Measurements from ENCODE around the gene CSAD.

Gene CSAD

DNA sequence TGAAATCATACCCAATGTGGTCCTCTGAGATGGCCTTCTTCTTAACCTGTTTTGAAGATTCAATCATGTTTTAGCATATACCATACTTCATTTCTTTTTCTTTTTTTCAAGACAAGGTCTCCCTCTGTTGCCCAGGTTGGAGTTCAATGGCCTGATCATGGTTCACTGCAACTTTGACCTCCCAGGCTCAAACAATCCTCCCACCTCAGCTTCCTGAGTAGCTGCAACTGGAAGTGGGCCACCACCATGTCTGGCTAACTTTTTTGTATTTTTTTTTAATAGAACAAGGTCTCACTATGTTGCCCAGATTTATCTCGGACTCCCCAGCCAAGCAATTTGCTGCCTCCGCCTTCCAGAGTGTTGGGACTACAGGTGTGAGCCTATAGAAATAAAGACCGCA is 47.0 kb downstream of the CSAD start:
- Histone ChIP-seq H4K20me1 (ENCODE audit: insufficient read depth, low read length) (no peaks in the 10 kb centered on the region), H3K4me1 (ENCODE audit: low read length) (no peaks in the 10 kb centered on the region)

DNA sequence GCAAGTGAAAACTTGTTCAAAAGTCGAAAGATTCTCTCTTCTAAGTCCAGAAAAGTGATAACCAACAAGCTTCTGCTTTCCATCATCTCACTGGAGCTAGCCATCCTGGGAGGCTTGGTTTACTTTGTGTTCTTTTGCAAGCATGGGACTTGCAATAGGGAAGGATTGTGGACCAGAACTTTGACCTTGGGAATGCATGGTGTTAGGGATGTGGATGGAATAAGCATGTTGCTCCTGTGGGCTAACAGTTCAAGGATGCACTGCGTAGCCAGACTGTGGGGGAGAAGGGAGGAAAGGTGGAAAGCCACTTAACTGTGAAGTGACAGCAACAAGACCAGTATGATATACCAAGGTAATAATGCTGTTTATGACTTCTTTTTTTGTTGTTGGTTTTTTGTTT is 48.9 kb downstream of the CSAD start:
- Histone ChIP-seq H4K20me1 (ENCODE audit: insufficient read depth, low read length) (no peaks in the 10 kb centered on the region), H2AFZ (ENCODE audit: low read depth, low read length) (no peak overlapping the region), H3K79me2 (ENCODE audit: low read length) (no peaks in the 10 kb centered on the region), H3K4me1 (ENCODE audit: low read length) (no peaks in the 10 kb centered on the region), H3K27me3 (ENCODE audit: low read depth, low read length) (peaks cover 15% of the 10 kb centered on the region), H3K36me3 (replicated peaks; ENCODE audit: low read depth, low read length) (no peaks in the 10 kb centered on the region), H3K9me3 (ENCODE audit: insufficient read depth, low read length) (no peaks in the 10 kb centered on the region), H3K9ac (ENCODE audit: low read length) (no peak overlapping the region), H3K4me2 (ENCODE audit: low read length) (no peak overlapping the region), H3K4me3 (ENCODE audit: low read length) (no peak overlapping the region), H3K27ac (ENCODE audit: low read length) (no peak overlapping the region)
- TF ChIP-seq, protein P1, sequence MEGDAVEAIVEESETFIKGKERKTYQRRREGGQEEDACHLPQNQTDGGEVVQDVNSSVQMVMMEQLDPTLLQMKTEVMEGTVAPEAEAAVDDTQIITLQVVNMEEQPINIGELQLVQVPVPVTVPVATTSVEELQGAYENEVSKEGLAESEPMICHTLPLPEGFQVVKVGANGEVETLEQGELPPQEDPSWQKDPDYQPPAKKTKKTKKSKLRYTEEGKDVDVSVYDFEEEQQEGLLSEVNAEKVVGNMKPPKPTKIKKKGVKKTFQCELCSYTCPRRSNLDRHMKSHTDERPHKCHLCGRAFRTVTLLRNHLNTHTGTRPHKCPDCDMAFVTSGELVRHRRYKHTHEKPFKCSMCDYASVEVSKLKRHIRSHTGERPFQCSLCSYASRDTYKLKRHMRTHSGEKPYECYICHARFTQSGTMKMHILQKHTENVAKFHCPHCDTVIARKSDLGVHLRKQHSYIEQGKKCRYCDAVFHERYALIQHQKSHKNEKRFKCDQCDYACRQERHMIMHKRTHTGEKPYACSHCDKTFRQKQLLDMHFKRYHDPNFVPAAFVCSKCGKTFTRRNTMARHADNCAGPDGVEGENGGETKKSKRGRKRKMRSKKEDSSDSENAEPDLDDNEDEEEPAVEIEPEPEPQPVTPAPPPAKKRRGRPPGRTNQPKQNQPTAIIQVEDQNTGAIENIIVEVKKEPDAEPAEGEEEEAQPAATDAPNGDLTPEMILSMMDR (IDR thresholded peaks at IDR 0.05; ENCODE audit: low read depth, low read length): no peak
- no peak for TF ChIP-seq EZH2phosphoT487 (IDR thresholded peaks at IDR 0.05; ENCODE audit: low read depth)

More for the DNA sequence above, 47.0 kb downstream of the CSAD start:
- Histone ChIP-seq H3K36me3 (replicated peaks; ENCODE audit: low read depth, low read length) (no peaks in the 10 kb centered on the region), H3K79me2 (ENCODE audit: low read length) (no peaks in the 10 kb centered on the region), H3K27me3 (ENCODE audit: low read depth, low read length) (peaks cover 8% of the 10 kb centered on the region), H3K4me2 (ENCODE audit: low read length) (no peak overlapping the region), H2AFZ (ENCODE audit: low read depth, low read length) (no peak overlapping the region), H3K27ac (ENCODE audit: low read length) (no peak overlapping the region), H3K4me3 (ENCODE audit: low read length) (no peak overlapping the region), H3K9me3 (ENCODE audit: insufficient read depth, low read length) (no peaks in the 10 kb centered on the region), H3K9ac (ENCODE audit: low read length) (no peak overlapping the region)
- no peak for TF ChIP-seq EZH2phosphoT487 (IDR thresholded peaks at IDR 0.05; ENCODE audit: low read depth)
- TF ChIP-seq, protein P1 (IDR thresholded peaks at IDR 0.05; ENCODE audit: low read depth, low read length): no peak

DNA sequence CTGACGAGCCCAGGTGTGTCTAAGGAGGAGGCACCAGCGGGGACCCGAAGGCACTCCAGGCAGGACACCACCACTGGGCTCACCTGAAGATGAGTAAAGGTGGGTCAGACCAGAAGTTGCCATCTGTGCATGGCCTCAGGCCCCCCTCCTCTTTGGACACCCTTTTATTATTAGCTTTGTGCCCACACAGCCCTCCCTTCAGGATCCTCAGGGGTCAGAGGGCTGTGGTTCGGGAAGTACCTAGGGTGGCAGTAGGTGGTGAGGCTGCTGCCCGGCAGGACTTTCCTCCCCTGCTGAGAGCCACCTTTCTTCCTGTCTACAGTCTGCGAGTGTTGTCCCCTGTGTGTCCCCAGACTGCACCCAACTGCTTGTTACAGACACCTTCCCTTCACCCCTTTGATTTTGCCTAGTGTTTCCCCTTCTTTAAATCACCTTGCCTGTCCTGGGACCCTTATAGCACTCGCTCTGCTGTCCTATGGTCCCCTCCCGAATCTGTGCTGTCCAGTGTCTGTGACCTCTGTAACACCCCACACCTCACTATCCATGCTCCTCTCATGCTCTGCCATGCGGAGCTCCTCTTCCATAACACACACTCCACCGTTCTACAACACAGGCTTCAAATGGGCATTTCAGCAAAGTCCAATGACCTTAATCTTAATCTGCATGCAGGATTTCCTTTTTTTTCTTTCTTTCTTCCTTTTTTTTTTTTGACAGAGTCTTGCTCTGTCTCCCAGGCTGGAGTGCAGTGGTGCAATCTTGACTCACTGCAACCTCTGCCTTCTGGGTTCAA is 51.8 kb downstream of the CSAD start:
- no peak overlapping the region for H3K27ac ChIP-seq (ENCODE audit: low read length)
- H2AFZ ChIP-seq (ENCODE audit: low read depth, low read length): no peak overlapping the region
- H3K36me3 ChIP-seq (replicated peaks; ENCODE audit: low read depth, low read length): no peaks in the 10 kb centered on the region
- no peak overlapping the region for H3K4me3 ChIP-seq (ENCODE audit: low read length)
- no peaks in the 10 kb centered on the region for H3K4me1 ChIP-seq (ENCODE audit: low read length)
- H3K27me3 ChIP-seq (ENCODE audit: low read depth, low read length): peaks cover 12% of the 10 kb centered on the region
- no peaks in the 10 kb centered on the region for H4K20me1 ChIP-seq (ENCODE audit: insufficient read depth, low read length)
- H3K9ac ChIP-seq (ENCODE audit: low read length): no peak overlapping the region
- no peak overlapping the region for H3K4me2 ChIP-seq (ENCODE audit: low read length)
- TF ChIP-seq, protein P1 (IDR thresholded peaks at IDR 0.05; ENCODE audit: low read depth, low read length): no peak
- TF ChIP-seq EZH2phosphoT487 (IDR thresholded peaks at IDR 0.05; ENCODE audit: low read depth): no peak
- no peaks in the 10 kb centered on the region for H3K9me3 ChIP-seq (ENCODE audit: insufficient read depth, low read length)
- H3K79me2 ChIP-seq (ENCODE audit: low read length): no peaks in the 10 kb centered on the region

DNA sequence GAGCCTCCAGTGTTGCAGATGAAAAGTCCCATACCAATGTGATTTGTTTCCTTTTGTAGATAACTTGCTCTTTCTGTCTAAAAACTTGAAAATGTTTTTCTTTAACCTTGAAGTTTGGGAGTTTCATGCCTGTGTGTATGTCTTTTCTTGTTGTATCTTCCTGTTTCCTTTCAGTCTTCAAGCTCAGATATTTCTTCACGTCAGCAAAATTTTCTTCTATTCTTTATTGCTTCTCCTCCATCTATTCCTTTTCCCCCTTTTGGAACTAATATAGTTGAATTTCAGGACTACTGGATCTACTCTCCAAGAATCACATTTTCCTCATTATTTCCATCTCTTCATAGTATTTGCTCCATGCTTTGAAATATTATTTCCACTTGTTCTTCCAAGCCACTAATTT is 53.6 kb downstream of the CSAD start:
- Histone ChIP-seq H3K9me3 (ENCODE audit: insufficient read depth, low read length) (no peaks in the 10 kb centered on the region), H3K4me1 (ENCODE audit: low read length) (no peaks in the 10 kb centered on the region), H3K4me2 (ENCODE audit: low read length) (no peak overlapping the region), H3K27me3 (ENCODE audit: low read depth, low read length) (peaks cover 12% of the 10 kb centered on the region), H3K79me2 (ENCODE audit: low read length) (no peaks in the 10 kb centered on the region), H3K4me3 (ENCODE audit: low read length) (no peak overlapping the region), H3K9ac (ENCODE audit: low read length) (no peak overlapping the region), H3K27ac (ENCODE audit: low read length) (no peak overlapping the region), H4K20me1 (ENCODE audit: insufficient read depth, low read length) (no peaks in the 10 kb centered on the region), H3K36me3 (replicated peaks; ENCODE audit: low read depth, low read length) (no peaks in the 10 kb centered on the region), H2AFZ (ENCODE audit: low read depth, low read length) (no peak overlapping the region)
- TF ChIP-seq, protein P1 (IDR thresholded peaks at IDR 0.05; ENCODE audit: low read depth, low read length): no peak

All from OCI-LY3 (cell line).